B cell (primary cell): ENCODE results near the gene ANO9. TPM values are rescaled to one million over a fixed set of nuclear protein-coding genes. Genes with fewer than 3 reads are reported as not detected.

Source experiments
- ATAC-seq: fragments of 200-7000 bp; cut with Tn5 transposase; one replicate; pipeline ENCODE4 v1.10.0; 2021; ENCODE audit warnings: low read depth, mild to moderate bottlenecking, moderate number of reproducible peaks, moderate library complexity
- CTCF ChIA-PET: fragments of 350-600 bp; sonication (Branson Sonifier 250); formaldehyde crosslinking; loops from one replicate; lab custom pipeline; 2021; ENCODE audit warnings: antibody characterized with exemption, inconsistent platforms; lab: Charles Lee
- POLR2A ChIA-PET: fragments of 350-600 bp; sonication (Branson Sonifier 250); formaldehyde crosslinking; loops from one replicate; lab custom pipeline; 2021; ENCODE audit warnings: antibody characterized with exemption; lab: Charles Lee
- DNase-seq: peaks from one replicate; pipeline ENCODE4 v3.0.0; 2013
- H2AFZ ChIP-seq: 2 replicates; pipeline ENCODE4 v1.6.1; 2012; ENCODE audit warnings: mild to moderate bottlenecking, low read depth, low read length; ENCODE audit not compliant: insufficient read depth, poor library complexity, severe bottlenecking
- H3K27ac ChIP-seq, 2 donors: 1 replicate in 1 of 2; 2 replicates in 1 of 2; pipeline ENCODE4 v1.5.1; 2012 to 2013; ENCODE audit warnings: low read length in 2 of 2, mild to moderate bottlenecking in 2 of 2, moderate library complexity in 1 of 2
- H3K27me3 ChIP-seq, 4 experiments: fragments of 200-600 bp in 1 of 4; sonication (generic) in 1 of 4; replicated peaks in 1 of 4; 1 replicate in 2 of 4; 2 replicates in 2 of 4; pipeline versions ENCODE4 v1.6.1 to v1.7.0; 2013 to 2016; ENCODE audit warnings: low read length in 3 of 4, mild to moderate bottlenecking in 2 of 4, mixed read lengths in 1 of 4, moderate library complexity in 1 of 4; ENCODE audit not compliant: insufficient read depth in 4 of 4, control insufficient read depth in 3 of 4; ENCODE audit errors: control extremely low read depth in 1 of 4
- H3K36me3 ChIP-seq, 2 experiments: replicated peaks in 1 of 2; 1 replicate in 1 of 2; 2 replicates in 1 of 2; pipeline versions ENCODE4 v1.6.1 to v1.7.1; 2013; ENCODE audit warnings: low read length in 1 of 2; ENCODE audit not compliant: insufficient read depth in 2 of 2, control insufficient read depth in 1 of 2; ENCODE audit errors: control extremely low read depth in 1 of 2, extremely low read depth in 1 of 2
- H3K4me1 ChIP-seq, 2 donors: fragments of 200-600 bp in 1 of 2; sonication (generic) in 1 of 2; 1 replicate in 1 of 2; 2 replicates in 1 of 2; pipeline versions ENCODE4 v1.5.1 to v1.6.1; 2013 to 2017; ENCODE audit warnings: low read length in 2 of 2; ENCODE audit not compliant: control insufficient read depth in 2 of 2, insufficient read depth in 2 of 2
- H3K4me2 ChIP-seq: replicated peaks from 2 replicates; pipeline ENCODE3; 2012; ENCODE audit warnings: mild to moderate bottlenecking, low read depth, low read length; ENCODE audit not compliant: poor library complexity, severe bottlenecking
- H3K4me3 ChIP-seq, 5 experiments: fragments of 200-600 bp in 1 of 5; sonication (generic) in 1 of 5; 1 replicate in 3 of 5; 2 replicates in 2 of 5; pipeline versions ENCODE4 v1.5.1 to v1.7.0; 2011 to 2016; ENCODE audit warnings: low read length in 4 of 5, mild to moderate bottlenecking in 4 of 5, low read depth in 2 of 5, control low read depth in 1 of 5, moderate library complexity in 1 of 5; ENCODE audit not compliant: insufficient read depth in 1 of 5; ENCODE audit errors: control extremely low read depth in 1 of 5, extremely low read depth in 1 of 5
- H3K79me2 ChIP-seq: fragments of 200-600 bp; sonication (generic); one replicate; pipeline ENCODE4 v1.6.0; 2016; ENCODE audit warnings: low read length; ENCODE audit not compliant: control insufficient read depth, insufficient read depth
- H3K9ac ChIP-seq: fragments of 200-600 bp; sonication (generic); 2 replicates; pipeline ENCODE4 v1.6.1; 2017; ENCODE audit warnings: mild to moderate bottlenecking, low read length, moderate library complexity
- H3K9me3 ChIP-seq, 3 donors: one replicate each; pipeline versions ENCODE4 v1.6.1 to v1.7.1; 2013; ENCODE audit warnings: low read length in 2 of 3; ENCODE audit not compliant: control insufficient read depth in 2 of 3, insufficient read depth in 1 of 3; ENCODE audit errors: control extremely low read depth in 1 of 3
- H4K20me1 ChIP-seq: 2 replicates; pipeline ENCODE4 v1.6.0; 2012; ENCODE audit warnings: mild to moderate bottlenecking, low read length; ENCODE audit not compliant: insufficient read depth, control insufficient read depth, poor library complexity, severe bottlenecking
- H3K27ac Mint-ChIP-seq: one replicate; pipeline ENCODE4 v1.8.0; 2021; ENCODE audit warnings: mixed read lengths
- H3K27me3 Mint-ChIP-seq: one replicate; pipeline ENCODE4 v1.8.0; 2021; ENCODE audit warnings: mixed read lengths
- H3K4me1 Mint-ChIP-seq: one replicate; pipeline ENCODE4 v1.8.0; 2021; ENCODE audit warnings: mixed read lengths
- H3K4me3 Mint-ChIP-seq: one replicate; pipeline ENCODE4 v1.8.0; 2021; ENCODE audit warnings: mixed read lengths
- H3K9me3 Mint-ChIP-seq: one replicate; pipeline ENCODE4 v1.8.0; 2022; ENCODE audit warnings: mixed read lengths; ENCODE audit not compliant: insufficient read depth
- EZH2 ChIP-seq: IDR thresholded peaks from 2 replicates; pipeline ENCODE4 v1.6.1; 2012; ENCODE audit warnings: borderline replicate concordance, low read depth, mild to moderate bottlenecking, moderate library complexity, low read length; ENCODE audit not compliant: insufficient read depth, poor library complexity, severe bottlenecking
- WGBS: methylation state at CpG from one replicate; pipeline ENCODE4 v1.1.5; 2013; ENCODE audit warnings: missing lambda C conversion rate; ENCODE audit not compliant: insufficient coverage; 5-methylcytosine and 5-hydroxymethylcytosine counted together
- intact Hi-C: fragments of 100-400 bp; cut with micrococcal nuclease; formaldehyde crosslinking; loops from one replicate; pipeline ENCODE4 v1.10.0; 2022
- polyA plus RNA-seq: library from polyadenylated mRNA; depleted of rRNA; stranded (reverse); fragments of >200 nt; gene quantifications from 2 replicates; pipeline ENCODE4 v1.2.3, GENCODE V29; 2012
- total RNA-seq, 2 donors: library from RNA; stranded (reverse); fragments of 120-200 nt in 1 of 2; gene quantifications; 1 replicate in 1 of 2; 2 replicates in 1 of 2; pipeline versions ENCODE4 v1.2.3 to v1.2.4, GENCODE V29; 2013 to 2022
- TF ChIP-seq, protein P1 (sequence below): fragments of 200-600 bp; IDR thresholded peaks from one replicate; pipeline ENCODE4 v1.8.0; 2022; ENCODE audit warnings: antibody characterized with exemption, mild to moderate bottlenecking

ANO9 gene
- total and polyA plus RNA-seq, 2 donors (not counting 1 experiment from before 2014, with no cell fraction given) = 62.0 to 107 TPM

DNA sequence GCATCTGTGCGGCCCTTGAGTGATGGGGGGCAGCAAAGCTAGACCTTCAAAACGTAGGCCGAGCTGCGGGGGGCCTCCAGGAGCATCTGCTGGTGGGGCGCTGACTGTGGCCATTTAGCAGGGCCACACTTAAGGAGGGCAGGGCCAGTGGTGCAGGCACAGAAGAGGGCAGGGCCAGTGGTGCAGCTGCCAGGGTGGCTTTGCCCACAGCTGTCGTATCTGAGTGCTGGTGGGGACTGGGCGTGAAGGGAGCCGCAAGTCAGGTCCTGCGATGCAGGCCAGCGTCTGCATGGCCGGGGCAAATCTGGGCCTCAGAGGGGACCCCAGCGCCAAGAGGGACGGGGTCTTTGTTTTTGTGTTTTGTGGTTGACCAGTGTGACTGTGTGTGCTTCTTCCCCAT is 37.5 kb upstream of the ANO9 start:
- Histone ChIP-seq H4K20me1 (no peaks in the 10 kb centered on the region), H3K4me2 (no peak overlapping the region), H3K9me3 (peaks cover 0 to 2% (median 0%) of the 10 kb centered on the region in 3 donors), H3K79me2 (peaks cover 5% of the 10 kb centered on the region), H3K4me3 (no peak overlapping the region), H2AFZ (no peak overlapping the region), H3K27me3 (no peaks in the 10 kb centered on the region), H3K9ac (no peak overlapping the region), H3K36me3 (no peaks in the 10 kb centered on the region), H3K4me1 (no peaks in the 10 kb centered on the region), H3K27ac (no peak overlapping the region)
- DNase-seq = no peak
- no peaks in the 10 kb centered on the region for H3K4me1 Mint-ChIP-seq
- POLR2A ChIA-PET = no interaction called here
- H3K4me3 Mint-ChIP-seq = no peak overlapping the region
- no peak overlapping the region for H3K27ac Mint-ChIP-seq
- no peak for TF ChIP-seq EZH2
- TF ChIP-seq, protein P1, sequence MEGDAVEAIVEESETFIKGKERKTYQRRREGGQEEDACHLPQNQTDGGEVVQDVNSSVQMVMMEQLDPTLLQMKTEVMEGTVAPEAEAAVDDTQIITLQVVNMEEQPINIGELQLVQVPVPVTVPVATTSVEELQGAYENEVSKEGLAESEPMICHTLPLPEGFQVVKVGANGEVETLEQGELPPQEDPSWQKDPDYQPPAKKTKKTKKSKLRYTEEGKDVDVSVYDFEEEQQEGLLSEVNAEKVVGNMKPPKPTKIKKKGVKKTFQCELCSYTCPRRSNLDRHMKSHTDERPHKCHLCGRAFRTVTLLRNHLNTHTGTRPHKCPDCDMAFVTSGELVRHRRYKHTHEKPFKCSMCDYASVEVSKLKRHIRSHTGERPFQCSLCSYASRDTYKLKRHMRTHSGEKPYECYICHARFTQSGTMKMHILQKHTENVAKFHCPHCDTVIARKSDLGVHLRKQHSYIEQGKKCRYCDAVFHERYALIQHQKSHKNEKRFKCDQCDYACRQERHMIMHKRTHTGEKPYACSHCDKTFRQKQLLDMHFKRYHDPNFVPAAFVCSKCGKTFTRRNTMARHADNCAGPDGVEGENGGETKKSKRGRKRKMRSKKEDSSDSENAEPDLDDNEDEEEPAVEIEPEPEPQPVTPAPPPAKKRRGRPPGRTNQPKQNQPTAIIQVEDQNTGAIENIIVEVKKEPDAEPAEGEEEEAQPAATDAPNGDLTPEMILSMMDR = no peak
- no peaks in the 10 kb centered on the region for H3K9me3 Mint-ChIP-seq
- CTCF ChIA-PET = no interaction called here
- intact Hi-C loops = no loop called here
- H3K27me3 Mint-ChIP-seq = no peaks in the 10 kb centered on the region
- WGBS = 97% methylated on average over 11 of the region's 13 CpGs
- ATAC-seq = no peak

- H3K9ac ChIP-seq = no peak overlapping the region
Measured at GRCh38 chr11:477052-477715, 35.4 kb upstream of the ANO9 start.

More at GRCh38 chr11:477052-477715, 35.4 kb upstream of the ANO9 start:
- ChIA-PET CTCF (no interaction called here), POLR2A (no interaction called here)
- Histone ChIP-seq H3K4me3 (no peak overlapping the region), H4K20me1 (no peaks in the 10 kb centered on the region), H3K4me2 (no peak overlapping the region), H3K79me2 (peaks cover 15% of the 10 kb centered on the region), H3K27ac (no peak overlapping the region), H3K36me3 (no peaks in the 10 kb centered on the region), H3K4me1 (no peaks in the 10 kb centered on the region), H3K27me3 (no peaks in the 10 kb centered on the region), H2AFZ (no peak overlapping the region), H3K9me3 (peaks cover 0 to 2% (median 0%) of the 10 kb centered on the region in 3 donors)
- DNase-seq (no peak), ATAC-seq (no peak)
- no peaks in the 10 kb centered on the region for H3K4me1 Mint-ChIP-seq
- intact Hi-C loops = no loop called here
- no peak for TF ChIP-seq EZH2
- TF ChIP-seq, protein P1 = no peak
- H3K27ac Mint-ChIP-seq = no peak overlapping the region
- no peak overlapping the region for H3K4me3 Mint-ChIP-seq
- no peaks in the 10 kb centered on the region for H3K9me3 Mint-ChIP-seq
- WGBS = 93% methylated on average over 15 of the region's 16 CpGs
- H3K27me3 Mint-ChIP-seq = no peaks in the 10 kb centered on the region
